SKM-1 (cell line): ENCODE measurements around the gene CAPZB.
A peak's percentile ranks its signal among the peaks of the same experiment; 100 is the strongest.

Source experiments
- DNase-seq: peaks from one replicate; lab custom pipeline; 2025; ENCODE audit not compliant: unreplicated experiment; lab: John Stamatoyannopoulos, UW

Gene CAPZB

GRCh38 chr1:19409477-19410341 lies 75.6 kb downstream of the CAPZB start:
- DNase-seq = no peak

DNA sequence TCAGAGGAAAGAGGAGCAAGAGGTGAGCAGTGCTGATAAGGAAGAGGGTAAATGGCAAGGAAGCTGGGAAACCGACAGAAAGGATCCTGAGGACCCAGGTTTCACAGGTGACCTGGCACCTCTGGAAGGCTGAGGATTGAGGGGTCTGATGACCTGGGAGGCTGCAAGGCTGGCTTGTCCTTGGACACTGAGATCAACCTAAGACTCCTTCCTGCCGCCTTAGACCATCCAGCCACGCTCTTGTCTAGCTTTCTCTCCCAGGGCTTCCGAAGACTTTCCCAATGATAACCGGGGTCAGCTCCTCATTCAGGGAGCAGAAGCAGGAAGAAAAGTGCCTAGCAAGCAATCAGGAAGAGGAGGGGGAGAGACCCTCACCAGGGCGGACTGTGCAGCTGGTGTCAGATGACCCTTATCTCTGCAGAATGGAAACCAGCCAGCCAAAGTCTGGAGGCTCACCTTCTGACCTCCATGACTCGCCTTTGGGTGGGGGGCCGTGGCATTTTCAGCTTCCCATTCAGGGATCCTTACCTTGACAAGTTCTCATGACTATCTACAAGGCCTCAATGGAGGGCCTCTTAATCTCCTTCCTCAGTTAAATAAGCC lies 77.7 kb downstream of the CAPZB start:
- no peak for DNase-seq

DNA sequence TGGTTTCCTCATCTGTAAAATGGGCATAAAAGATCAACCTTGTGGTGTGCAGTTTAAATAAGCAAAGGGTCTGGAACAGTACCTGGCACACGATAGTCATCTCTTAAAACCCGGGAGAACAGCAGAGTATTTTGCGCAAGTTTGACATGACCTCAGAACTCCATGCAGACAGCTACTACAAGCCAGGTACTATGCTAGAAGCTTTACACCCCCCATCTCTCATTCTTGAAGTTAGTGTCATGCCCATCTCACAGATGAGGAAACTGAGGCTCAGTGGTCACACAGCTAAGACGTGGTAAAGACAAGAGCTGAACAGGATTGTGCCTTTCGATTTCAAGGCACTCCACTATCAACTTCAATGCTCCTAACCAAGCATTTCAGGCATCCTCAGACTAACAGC lies 78.7 kb downstream of the CAPZB start:
- DNase-seq = no peak

DNA sequence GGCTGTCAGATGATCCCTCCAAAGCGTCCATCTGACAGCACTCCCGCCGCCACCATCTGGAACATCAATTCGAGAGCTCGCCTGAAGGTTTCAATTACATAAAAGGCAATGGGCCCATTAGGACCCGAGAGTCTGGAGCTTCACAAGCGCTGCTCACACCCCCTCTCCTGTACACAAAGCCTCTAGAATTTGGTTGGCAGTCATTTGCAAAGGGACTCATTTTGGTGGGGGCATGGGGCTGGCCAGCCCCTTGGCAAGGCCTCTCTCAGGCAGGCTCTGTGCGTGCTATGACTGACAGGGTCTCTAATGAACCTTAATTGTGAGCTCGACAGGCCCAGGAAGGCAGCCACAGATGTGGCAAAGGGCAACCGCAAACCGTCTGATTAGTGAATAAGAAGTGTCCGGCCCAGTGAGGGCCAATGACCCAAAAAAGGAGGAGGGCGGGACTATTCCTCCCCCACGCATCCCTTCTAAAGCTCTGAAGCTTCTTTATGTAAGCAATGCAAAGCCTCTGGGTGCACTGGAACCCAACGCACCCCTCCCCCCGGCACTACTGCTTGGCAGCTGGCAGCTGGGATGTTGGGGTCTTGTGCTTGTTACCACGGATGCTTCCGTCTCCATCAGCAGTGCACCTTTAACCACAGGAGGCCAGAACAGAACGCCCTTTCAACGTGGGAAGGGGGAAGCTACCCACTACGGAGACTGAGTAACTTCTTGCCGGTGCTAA lies 79.4 kb downstream of the CAPZB start:
- DNase-seq = no peak

GRCh38 chr1:19405195-19405760 lies 80.1 kb downstream of the CAPZB start:
- DNase-seq = no peak

DNA sequence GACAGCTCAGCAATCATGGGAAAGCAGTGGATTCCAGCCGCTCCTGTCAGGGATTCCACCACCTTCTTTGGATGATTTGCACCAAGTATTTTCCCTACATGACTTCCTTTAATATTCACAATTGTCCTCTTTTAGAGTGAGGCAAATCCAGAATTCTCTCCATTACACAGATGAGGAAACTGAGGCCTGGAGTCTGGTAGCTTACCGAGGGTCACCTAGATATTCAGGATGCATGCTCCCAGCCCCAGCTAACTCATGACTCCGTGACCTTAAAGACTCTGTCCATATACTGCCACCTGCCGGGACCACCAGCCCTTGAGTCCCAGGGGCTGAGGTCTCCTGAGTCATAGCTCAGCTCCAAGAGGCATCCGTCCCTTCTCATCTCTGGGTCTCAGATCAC lies 80.6 kb downstream of the CAPZB start:
- no peak for DNase-seq

DNA sequence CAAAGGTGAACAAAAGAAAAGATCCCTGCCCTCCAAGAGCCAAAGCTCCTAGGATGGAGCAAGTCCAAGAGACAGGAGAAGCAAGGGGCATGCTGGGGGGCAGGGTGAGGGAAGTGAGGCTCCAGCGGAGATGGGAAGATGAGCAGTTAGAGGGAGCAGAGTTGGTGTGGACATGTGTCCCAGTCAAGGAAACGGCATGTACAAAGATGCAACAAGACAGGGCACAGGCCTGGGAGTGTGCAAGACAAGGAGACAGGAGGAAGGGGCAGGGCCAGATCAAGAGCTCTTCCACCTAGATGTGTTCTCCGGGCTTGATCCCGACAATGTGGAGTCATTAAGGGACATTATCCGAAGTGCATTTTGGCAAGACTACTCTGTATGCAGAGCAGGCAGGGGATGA lies 82.1 kb downstream of the CAPZB start:
- DNase-seq = no peak

- DNase-seq = no peak
Observed at GRCh38 chr1:19402031-19402813, 83.1 kb downstream of the CAPZB start.

DNA sequence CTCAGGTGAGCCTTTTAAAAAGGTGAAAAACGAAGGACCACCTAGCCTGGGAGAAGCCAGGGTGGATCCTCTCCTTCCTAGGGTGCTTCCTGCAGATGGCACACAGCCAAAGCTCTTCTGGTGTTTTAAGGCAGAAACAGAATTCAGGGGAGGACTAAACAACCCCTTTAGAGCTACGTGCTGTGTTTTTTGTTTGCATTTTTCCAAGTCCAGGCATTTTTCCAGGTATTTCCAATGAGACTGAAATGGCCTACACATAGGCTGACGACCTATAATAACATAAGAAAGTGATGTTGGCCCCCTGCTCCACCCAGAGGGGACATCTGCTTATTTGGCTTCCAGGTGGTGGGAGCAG lies 83.8 kb downstream of the CAPZB start:
- no peak for DNase-seq

DNA sequence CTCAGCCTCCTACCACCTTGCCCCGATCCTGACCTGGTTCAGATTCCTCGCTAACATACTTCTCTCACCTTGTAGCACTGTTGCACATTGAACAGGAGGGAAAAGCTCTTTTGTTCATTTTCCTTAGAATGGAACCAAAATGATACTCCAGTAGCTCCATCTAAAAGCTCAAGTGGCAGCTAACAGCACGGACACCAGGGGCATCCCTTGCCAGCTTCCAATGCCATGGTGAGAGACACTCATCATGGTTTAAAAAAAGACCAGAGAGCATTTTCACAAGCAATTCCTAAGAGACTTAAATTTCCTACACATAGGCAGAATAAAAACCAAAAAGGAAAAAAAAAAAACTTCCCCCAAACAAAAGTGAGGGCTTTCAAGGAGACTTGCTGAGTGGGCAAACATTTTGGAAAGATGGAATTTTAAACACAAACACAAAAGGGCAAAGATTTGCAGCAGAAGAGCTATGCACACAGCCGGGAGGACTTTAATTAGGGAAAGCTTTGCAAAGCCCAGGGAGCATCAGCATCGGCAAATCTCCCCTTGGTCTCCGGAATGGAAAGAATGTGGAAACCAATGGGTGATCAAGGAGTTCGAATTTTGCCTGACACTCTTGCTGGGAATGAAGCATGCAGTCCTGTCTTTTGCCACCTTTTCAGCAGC lies 84.3 kb downstream of the CAPZB start:
- no peak for DNase-seq

- no peak for DNase-seq
Observed at GRCh38 chr1:19400192-19400611, 85.1 kb downstream of the CAPZB start.

DNA sequence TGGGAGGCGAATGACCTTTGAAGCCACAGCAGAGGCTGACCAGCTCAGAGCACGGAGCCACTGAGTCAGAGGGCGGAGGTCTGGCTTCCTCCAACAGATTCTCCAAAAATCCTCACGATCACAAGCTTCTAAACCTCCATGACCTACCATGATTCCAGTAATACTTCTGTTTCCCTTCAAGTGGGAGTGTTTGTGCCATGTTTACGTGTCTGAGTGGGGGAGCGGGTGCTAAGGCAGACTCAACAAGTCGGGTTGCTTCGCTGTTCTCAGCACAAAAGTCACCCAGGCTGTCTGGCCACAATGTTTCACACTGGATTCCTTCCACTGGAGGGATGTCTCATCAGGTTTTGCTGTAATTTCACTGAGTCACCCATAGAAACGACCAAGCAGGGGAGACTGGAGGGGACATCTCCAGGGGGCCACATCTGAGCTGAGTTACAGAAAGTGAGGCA lies 87.0 kb downstream of the CAPZB start:
- no peak for DNase-seq

DNA sequence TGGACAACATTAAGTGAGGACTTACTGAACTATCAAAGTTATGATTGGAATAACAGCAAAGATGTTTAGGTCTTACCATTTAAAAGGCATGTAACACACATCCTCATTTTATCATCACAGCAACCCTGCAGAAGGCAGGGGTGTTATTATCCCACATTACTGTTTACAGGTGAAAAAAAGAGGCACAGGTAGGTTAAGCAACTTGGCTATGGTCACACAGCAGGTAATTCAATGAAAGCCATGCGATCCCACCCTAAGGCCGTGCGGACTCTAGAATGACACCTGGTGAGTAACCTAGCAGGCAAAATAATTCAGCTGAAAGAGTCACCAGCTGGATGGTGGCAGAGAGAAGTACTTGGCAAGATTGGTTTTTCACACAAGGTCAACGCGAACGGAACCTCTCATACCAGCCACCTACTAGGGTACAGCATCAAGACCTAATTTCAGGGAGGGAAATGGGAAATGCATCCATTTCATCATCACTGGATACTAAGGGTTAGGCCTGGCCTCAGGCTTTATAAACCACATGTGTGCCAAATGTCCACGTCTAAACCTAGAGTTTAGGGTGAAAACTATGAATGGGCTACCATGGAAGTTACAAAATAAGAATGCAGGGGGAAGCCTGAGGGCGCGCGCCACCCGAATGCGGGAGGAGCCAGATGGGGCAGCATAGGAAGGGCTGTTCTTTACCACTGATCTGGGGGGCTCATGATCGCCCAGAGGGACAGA lies 88.0 kb downstream of the CAPZB start:
- DNase-seq = no peak

DNA sequence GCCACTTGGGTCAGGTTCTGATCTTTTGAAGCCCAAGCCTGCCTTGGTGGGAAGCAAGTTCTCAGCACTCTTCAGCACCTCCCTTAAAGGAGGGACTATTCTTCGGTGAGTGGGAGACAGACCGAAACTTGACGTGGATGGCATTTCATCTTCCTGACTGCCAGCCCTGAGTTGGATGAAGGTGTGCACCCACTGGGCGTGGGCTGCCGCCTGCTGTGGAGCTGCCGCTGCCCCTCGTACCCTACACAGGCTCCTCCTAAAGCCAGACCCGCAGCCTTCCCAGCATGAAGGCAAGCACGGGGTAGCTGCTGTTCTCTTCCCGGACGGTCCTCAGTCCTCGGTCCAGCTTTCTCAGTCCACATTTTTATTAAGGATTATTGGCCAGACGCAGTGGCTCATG lies 89.1 kb downstream of the CAPZB start:
- no peak for DNase-seq

GRCh38 chr1:19395678-19396192 lies 89.6 kb downstream of the CAPZB start:
- DNase-seq = no peak

GRCh38 chr1:19393046-19393445 lies 92.3 kb downstream of the CAPZB start:
- DNase-seq = no peak

- DNase-seq = no peak
Observed at GRCh38 chr1:19392221-19392620, 93.1 kb downstream of the CAPZB start.

- DNase-seq = no peak
Observed at GRCh38 chr1:19391596-19391981, 93.8 kb downstream of the CAPZB start.

- peak; percentile 29 for DNase-seq
Observed at GRCh38 chr1:19390901-19391595, 94.3 kb downstream of the CAPZB start.
